Mucosa of rectum (tissue), 2 donors: ENCODE results near the gene TRPM8.

Experiments
- H3K27ac ChIP-seq, 2 donors: one replicate each; pipeline ENCODE4 v1.7.0; 2013; ENCODE audit warnings: inconsistent platforms in 2 of 2, low read depth in 2 of 2, low read length in 2 of 2
- H3K27me3 ChIP-seq, 2 donors: one replicate each; pipeline ENCODE4 v1.7.0; 2013; ENCODE audit warnings: low read length in 2 of 2; ENCODE audit not compliant: control insufficient read depth in 2 of 2, insufficient read depth in 2 of 2
- H3K36me3 ChIP-seq, 2 donors: one replicate each; pipeline ENCODE4 v1.7.0; 2013; ENCODE audit warnings: low read length in 2 of 2; ENCODE audit not compliant: control insufficient read depth in 2 of 2, insufficient read depth in 2 of 2
- H3K4me1 ChIP-seq, 2 donors: one replicate each; pipeline ENCODE4 v1.7.0; 2013; ENCODE audit warnings: low read length in 2 of 2, mild to moderate bottlenecking in 1 of 2; ENCODE audit not compliant: control insufficient read depth in 2 of 2, insufficient read depth in 2 of 2
- H3K4me3 ChIP-seq, 2 donors: one replicate each; pipeline ENCODE4 v1.7.0; 2013; ENCODE audit warnings: low read length in 2 of 2
- H3K9ac ChIP-seq, 2 donors: one replicate each; pipeline ENCODE4 v1.7.0; 2013; ENCODE audit warnings: low read length in 2 of 2, low read depth in 1 of 2, mild to moderate bottlenecking in 1 of 2
- H3K9me3 ChIP-seq, 2 donors: one replicate each; pipeline ENCODE4 v1.7.0; 2013; ENCODE audit warnings: low read length in 2 of 2; ENCODE audit not compliant: control insufficient read depth in 2 of 2
- donor health status: healthy.
- donor health status: Normal muscosa, but diverticular disease.

Gene TRPM8

GRCh38 chr2:233981574-233982420, 64.6 kb downstream of the TRPM8 start:
- H3K9ac ChIP-seq = no peak overlapping the region
- no peaks in the 10 kb centered on the region for H3K9me3 ChIP-seq
- H3K27ac ChIP-seq = no peak overlapping the region
- no peak overlapping the region for H3K4me3 ChIP-seq
- H3K4me1 ChIP-seq = no peaks in the 10 kb centered on the region
- H3K36me3 ChIP-seq = no peaks in the 10 kb centered on the region
- no peaks in the 10 kb centered on the region for H3K27me3 ChIP-seq

GRCh38 chr2:233982421-233983121, 65.4 kb downstream of the TRPM8 start:
- Histone ChIP-seq H3K27ac (no peak overlapping the region), H3K9ac (no peak overlapping the region), H3K9me3 (no peaks in the 10 kb centered on the region), H3K4me1 (no peaks in the 10 kb centered on the region), H3K27me3 (no peaks in the 10 kb centered on the region), H3K4me3 (no peak overlapping the region), H3K36me3 (no peaks in the 10 kb centered on the region)

GRCh38 chr2:233983445-233983844, 66.3 kb downstream of the TRPM8 start:
- Histone ChIP-seq H3K4me1 (no peaks in the 10 kb centered on the region), H3K27ac (no peak overlapping the region), H3K36me3 (no peaks in the 10 kb centered on the region), H3K4me3 (no peak overlapping the region), H3K9me3 (no peaks in the 10 kb centered on the region), H3K9ac (no peak overlapping the region), H3K27me3 (no peaks in the 10 kb centered on the region)

GRCh38 chr2:233988581-233988980, 71.4 kb downstream of the TRPM8 start:
- H3K27ac ChIP-seq = no peak overlapping the region
- no peaks in the 10 kb centered on the region for H3K36me3 ChIP-seq
- no peak overlapping the region for H3K4me3 ChIP-seq
- H3K27me3 ChIP-seq = no peaks in the 10 kb centered on the region
- H3K9ac ChIP-seq = no peak overlapping the region
- H3K4me1 ChIP-seq = no peaks in the 10 kb centered on the region
- no peaks in the 10 kb centered on the region for H3K9me3 ChIP-seq

- H3K4me1 ChIP-seq = no peaks in the 10 kb centered on the region
- H3K9ac ChIP-seq = no peak overlapping the region
- H3K27me3 ChIP-seq = no peaks in the 10 kb centered on the region
- no peak overlapping the region for H3K27ac ChIP-seq
- H3K9me3 ChIP-seq = no peaks in the 10 kb centered on the region
- H3K4me3 ChIP-seq = no peak overlapping the region
- no peaks in the 10 kb centered on the region for H3K36me3 ChIP-seq
Measured at GRCh38 chr2:233989221-233989858, 72.2 kb downstream of the TRPM8 start.

GRCh38 chr2:233990261-233990798, 73.2 kb downstream of the TRPM8 start:
- no peaks in the 10 kb centered on the region for H3K36me3 ChIP-seq
- no peak overlapping the region for H3K4me3 ChIP-seq
- H3K9me3 ChIP-seq = no peaks in the 10 kb centered on the region
- H3K9ac ChIP-seq = no peak overlapping the region
- no peak overlapping the region for H3K27ac ChIP-seq
- no peaks in the 10 kb centered on the region for H3K4me1 ChIP-seq
- no peaks in the 10 kb centered on the region for H3K27me3 ChIP-seq

- no peaks in the 10 kb centered on the region for H3K9me3 ChIP-seq
- no peaks in the 10 kb centered on the region for H3K4me1 ChIP-seq
- H3K27me3 ChIP-seq = no peaks in the 10 kb centered on the region
- H3K4me3 ChIP-seq = no peak overlapping the region
- H3K9ac ChIP-seq = no peak overlapping the region
- H3K36me3 ChIP-seq = no peaks in the 10 kb centered on the region
- H3K27ac ChIP-seq = no peak overlapping the region
Measured at GRCh38 chr2:233991196-233991595, 74.0 kb downstream of the TRPM8 start.

GRCh38 chr2:233992513-233993217, 75.5 kb downstream of the TRPM8 start:
- Histone ChIP-seq H3K4me3 (no peak overlapping the region), H3K27me3 (no peaks in the 10 kb centered on the region), H3K9me3 (no peaks in the 10 kb centered on the region), H3K9ac (no peak overlapping the region), H3K27ac (no peak overlapping the region), H3K4me1 (no peaks in the 10 kb centered on the region), H3K36me3 (no peaks in the 10 kb centered on the region)

GRCh38 chr2:233993461-233993860, 76.3 kb downstream of the TRPM8 start:
- Histone ChIP-seq H3K9me3 (no peaks in the 10 kb centered on the region), H3K4me3 (no peak overlapping the region), H3K36me3 (no peaks in the 10 kb centered on the region), H3K27ac (no peak overlapping the region), H3K27me3 (no peaks in the 10 kb centered on the region), H3K9ac (no peak overlapping the region), H3K4me1 (no peaks in the 10 kb centered on the region)
